DLD1 (cell line): ENCODE results near the gene HARBI1.

ENCODE experiments used
- in situ Hi-C: cut with HindIII; loops from 2 replicates; pipeline ENCODE4 v1.10.0; 2017; ENCODE audit warnings: low sequenced_read_pairs

HARBI1 gene

GRCh38 chr11:46555267-46556054 is 61.6 kb downstream of the HARBI1 start:
- in situ Hi-C loops, result no loop called here

- in situ Hi-C loops, result no loop called here
Measured at GRCh38 chr11:46554213-46555147, 62.5 kb downstream of the HARBI1 start.

GRCh38 chr11:46553814-46554212 is 63.2 kb downstream of the HARBI1 start:
- in situ Hi-C loops, result no loop called here
